ENCODE results near the gene INHBE.

INHBE gene

GRCh38 chr12:57430112-57430930 is 24.8 kb upstream of the INHBE start:
- Histone ChIP-seq H3K27me3 (no peaks in the 10 kb centered on the region), H3K27ac (peak overlapping the region; percentile 97), H3K9me3 (no peaks in the 10 kb centered on the region), H3K36me3 (peaks cover 7% of the 10 kb centered on the region), H3K4me1 (ENCODE audit: control insufficient read depth in 1 of 2, insufficient read depth in 1 of 2, low read depth in 1 of 2, low read length in 1 of 2) (peaks cover 27 to 29% of the 10 kb centered on the region in 2 experiments), H3K4me3 (ENCODE audit: low read depth in 1 of 2, low read length in 1 of 2) (peak overlapping the region; percentile 66 to 85)
- TF ChIP-seq CTCF (IDR thresholded peaks at IDR 0.05), result peak; percentile 32

- peak within 1 kb of the TSS; percentile 66 to 85 for H3K4me3 ChIP-seq (ENCODE audit: low read depth in 1 of 2, low read length in 1 of 2)
- no peaks in the 10 kb centered on the region for H3K36me3 ChIP-seq
- no peaks in the 10 kb centered on the region for H3K27me3 ChIP-seq
- H3K9me3 ChIP-seq, result no peaks in the 10 kb centered on the region
- peak within 1 kb of the TSS; percentile 97 for H3K27ac ChIP-seq
- peak; percentile 45 for TF ChIP-seq CTCF (IDR thresholded peaks at IDR 0.05)
- peaks cover 30% of the 10 kb centered on the region in 2 experiments for H3K4me1 ChIP-seq (ENCODE audit: control insufficient read depth in 1 of 2, insufficient read depth in 1 of 2, low read depth in 1 of 2, low read length in 1 of 2)
Measured at GRCh38 chr12:57430931-57431566, 24.1 kb upstream of the INHBE start, which contains the start of gene R3HDM2. R3HDM2 (minus strand) TSS chr12:57431043; CDS start chr12:57310428, 120,615 bp downstream.

GRCh38 chr12:57431654-57432188 is 23.4 kb upstream of the INHBE start:
- TF ChIP-seq CTCF (IDR thresholded peaks at IDR 0.05), result no peak
- H3K9me3 ChIP-seq, result no peaks in the 10 kb centered on the region
- no peaks in the 10 kb centered on the region for H3K27me3 ChIP-seq
- peak overlapping the region; percentile 97 for H3K27ac ChIP-seq
- H3K4me3 ChIP-seq (ENCODE audit: low read depth in 1 of 2, low read length in 1 of 2), result peak overlapping the region; percentile 66 to 85
- no peaks in the 10 kb centered on the region for H3K36me3 ChIP-seq
- H3K4me1 ChIP-seq (ENCODE audit: control insufficient read depth in 1 of 2, insufficient read depth in 1 of 2, low read depth in 1 of 2, low read length in 1 of 2), result peaks cover 30 to 32% of the 10 kb centered on the region in 2 experiments

- TF ChIP-seq CTCF (IDR thresholded peaks at IDR 0.05), result no peak
- H3K4me3 ChIP-seq (ENCODE audit: low read depth in 1 of 2, low read length in 1 of 2), result no peak overlapping the region
- H3K36me3 ChIP-seq, result no peaks in the 10 kb centered on the region
- H3K4me1 ChIP-seq (ENCODE audit: control insufficient read depth in 1 of 2, insufficient read depth in 1 of 2, low read depth in 1 of 2, low read length in 1 of 2), result peaks cover 34 to 36% of the 10 kb centered on the region in 2 experiments
- no peaks in the 10 kb centered on the region for H3K9me3 ChIP-seq
- H3K27me3 ChIP-seq, result no peaks in the 10 kb centered on the region
- no peak overlapping the region for H3K27ac ChIP-seq
Measured at GRCh38 chr12:57433370-57433769, 21.7 kb upstream of the INHBE start.

- Histone ChIP-seq H3K27me3 (no peaks in the 10 kb centered on the region), H3K27ac (peak within 1 kb of the TSS; percentile 37), H3K36me3 (no peaks in the 10 kb centered on the region), H3K9me3 (no peaks in the 10 kb centered on the region), H3K4me1 (ENCODE audit: control insufficient read depth in 1 of 2, insufficient read depth in 1 of 2, low read depth in 1 of 2, low read length in 1 of 2) (peaks cover 29 to 30% of the 10 kb centered on the region in 2 experiments), H3K4me3 (ENCODE audit: low read depth in 1 of 2, low read length in 1 of 2) (no peak within 1 kb of the TSS)
- TF ChIP-seq CTCF (IDR thresholded peaks at IDR 0.05), result no peak
Measured at GRCh38 chr12:57434517-57435223, 20.4 kb upstream of the INHBE start, which contains the start of gene INHBC. INHBC (plus strand) TSS chr12:57434784; CDS start chr12:57434887, 103 bp downstream.

All from neutrophil (primary cell).